ENCODE data around the gene ABHD2.

GRCh38 chr15:89121414-89121813 lies 33.2 kb downstream of the ABHD2 start:
- TF ChIP-seq ATF1 (CRISPR knock-in tag; IDR thresholded peaks at IDR 0.05) (no peak), CTCF (IDR thresholded peaks at IDR 0.05) (no peak), SMAD3 (CRISPR knock-in tag; IDR thresholded peaks at IDR 0.05; ENCODE audit: borderline replicate concordance) (no peak), ZNF232 (CRISPR knock-in tag; IDR thresholded peaks at IDR 0.05) (no peak), ATF6 (CRISPR knock-in tag; IDR thresholded peaks at IDR 0.05) (no peak), ZBTB21 (CRISPR knock-in tag; IDR thresholded peaks at IDR 0.05; ENCODE audit: borderline replicate concordance) (no peak), GABPB1 (CRISPR knock-in tag; IDR thresholded peaks at IDR 0.05) (no peak), USF1 (CRISPR knock-in tag; IDR thresholded peaks at IDR 0.05) (no peak)
